Cardiac muscle cell (in vitro differentiated cells and primary cell): ENCODE data around the gene SASH1. TPM values are rescaled to one million over a fixed set of nuclear protein-coding genes. Genes with fewer than 3 reads are reported as not detected.

Experiments used
- DNase-seq, 2 donors: peaks; one replicate each; pipeline versions ENCODE4 v3.0.0 to v3.0.0-alpha.2; 2010 to 2017; ENCODE audit warnings: low read depth in 1 of 2, low spot score in 1 of 2
- H3K27ac ChIP-seq: fragments of 200-600 bp; sonication (generic); 2 replicates; pipeline ENCODE4 v1.5.1; 2016
- H3K27me3 ChIP-seq: fragments of 200-600 bp; sonication (generic); 2 replicates; pipeline ENCODE4 v1.6.0; 2016; ENCODE audit warnings: control low read depth
- H3K36me3 ChIP-seq: fragments of 200-600 bp; sonication (generic); 2 replicates; pipeline ENCODE4 v1.5.1; 2016; ENCODE audit warnings: control low read depth
- H3K4me1 ChIP-seq: fragments of 200-600 bp; sonication (generic); 2 replicates; pipeline ENCODE4 v1.8.1; 2017; ENCODE audit warnings: low read depth, mild to moderate bottlenecking, mixed run types
- H3K4me3 ChIP-seq: fragments of 200-600 bp; sonication (generic); 2 replicates; pipeline ENCODE4 v1.5.1; 2016; ENCODE audit warnings: mild to moderate bottlenecking
- H3K9me3 ChIP-seq: fragments of 200-600 bp; sonication (generic); 2 replicates; pipeline ENCODE4 v1.5.1; 2017; ENCODE audit warnings: low read depth, mild to moderate bottlenecking, control low read depth
- CTCF ChIP-seq: IDR thresholded peaks from 2 replicates; pipeline ENCODE4 v1.5.1; 2012; ENCODE audit warnings: low read depth, mild to moderate bottlenecking, low read length
- polyA plus RNA-seq: library from polyadenylated mRNA; unstranded; fragments of >200 nt; fragmentation: Nextera tagmentation; extraction: Ambion mirVana; gene quantifications from 2 replicates; pipeline ENCODE4 v1.2.1, GENCODE V29; 2016
- total RNA-seq: library from RNA; depleted of rRNA; stranded (reverse); fragments of >200 nt; gene quantifications from 2 replicates; pipeline ENCODE4 v1.2.3, GENCODE V29; 2016

The SASH1 gene
- total and polyA plus RNA-seq, 2 experiments from 2014 or later: 7.2 to 17.1 TPM

GRCh38 chr6:148466158-148466557 is 123.5 kb downstream of the SASH1 start:
- no peaks in the 10 kb centered on the region for H3K36me3 ChIP-seq
- H3K4me3 ChIP-seq: no peak overlapping the region
- peaks cover 9% of the 10 kb centered on the region for H3K4me1 ChIP-seq
- DNase-seq: no peak
- no peaks in the 10 kb centered on the region for H3K27me3 ChIP-seq
- TF ChIP-seq CTCF: no peak
- H3K9me3 ChIP-seq: no peaks in the 10 kb centered on the region
- no peak overlapping the region for H3K27ac ChIP-seq

- TF ChIP-seq CTCF: no peak
- no peak for DNase-seq
- Histone ChIP-seq H3K36me3 (no peaks in the 10 kb centered on the region), H3K27me3 (no peaks in the 10 kb centered on the region), H3K4me3 (no peak overlapping the region), H3K9me3 (no peaks in the 10 kb centered on the region), H3K27ac (no peak overlapping the region), H3K4me1 (peaks cover 5% of the 10 kb centered on the region)
These were observed 125.3 kb downstream of the SASH1 start for GRCh38 chr6:148467926-148468325.

GRCh38 chr6:148470156-148470555 is 127.5 kb downstream of the SASH1 start:
- Histone ChIP-seq H3K9me3 (no peaks in the 10 kb centered on the region), H3K36me3 (peaks cover 7% of the 10 kb centered on the region), H3K4me3 (no peak overlapping the region), H3K27ac (no peak overlapping the region), H3K4me1 (peaks cover 5% of the 10 kb centered on the region), H3K27me3 (no peaks in the 10 kb centered on the region)
- no peak for DNase-seq
- no peak for TF ChIP-seq CTCF

- H3K36me3 ChIP-seq: peaks cover 11% of the 10 kb centered on the region
- no peak for TF ChIP-seq CTCF
- no peaks in the 10 kb centered on the region for H3K27me3 ChIP-seq
- no peaks in the 10 kb centered on the region for H3K9me3 ChIP-seq
- H3K4me1 ChIP-seq: peaks cover 5% of the 10 kb centered on the region
- H3K4me3 ChIP-seq: no peak overlapping the region
- H3K27ac ChIP-seq: no peak overlapping the region
- no peak for DNase-seq
These were observed 128.2 kb downstream of the SASH1 start for GRCh38 chr6:148470606-148471465.

GRCh38 chr6:148471624-148472159 is 129.1 kb downstream of the SASH1 start:
- Histone ChIP-seq H3K27ac (no peak overlapping the region), H3K9me3 (no peaks in the 10 kb centered on the region), H3K4me3 (no peak overlapping the region), H3K27me3 (no peaks in the 10 kb centered on the region), H3K36me3 (peaks cover 11% of the 10 kb centered on the region), H3K4me1 (peaks cover 5% of the 10 kb centered on the region)
- DNase-seq: no peak
- no peak for TF ChIP-seq CTCF
